Right lung (tissue), 5 donors: ENCODE results near the gene IGSF5. TPM values are rescaled to one million over a fixed set of nuclear protein-coding genes. Genes with fewer than 3 reads are reported as not detected.
"Not testable (repeated sequence)": the region's sequence is repeated elsewhere in the genome, so short reads cannot be mapped to it uniquely, and the experiment has no call there.

ENCODE experiments used
- DNase-seq, 2 donors: peaks; one replicate each; pipeline ENCODE4 v3.0.0-alpha.2; 2013
- polyA plus RNA-seq, 5 donors: library from polyadenylated mRNA; unstranded; fragments of 120-200 nt; gene quantifications; one replicate each; pipeline versions ENCODE4 v1.2.1 to v1.2.3, GENCODE V29; 2013; ENCODE audit warnings: inconsistent platforms in 1 of 5, low replicate concordance in 1 of 5; ENCODE audit not compliant: insufficient read length in 5 of 5, insufficient read depth in 1 of 5

The IGSF5 gene
- polyA plus RNA-seq, 5 donors, result 0.25 to 0.56 (median 0.48) TPM

- peak; percentile 6 to 8 for DNase-seq
These were observed 7.5 kb upstream of the IGSF5 start for GRCh38 chr21:39737376-39738000.

GRCh38 chr21:39738566-39738965, 6.4 kb upstream of the IGSF5 start:
- no peak for DNase-seq

- not testable (repeated sequence) for DNase-seq
These were observed 5.5 kb upstream of the IGSF5 start for GRCh38 chr21:39739531-39739930.

DNA sequence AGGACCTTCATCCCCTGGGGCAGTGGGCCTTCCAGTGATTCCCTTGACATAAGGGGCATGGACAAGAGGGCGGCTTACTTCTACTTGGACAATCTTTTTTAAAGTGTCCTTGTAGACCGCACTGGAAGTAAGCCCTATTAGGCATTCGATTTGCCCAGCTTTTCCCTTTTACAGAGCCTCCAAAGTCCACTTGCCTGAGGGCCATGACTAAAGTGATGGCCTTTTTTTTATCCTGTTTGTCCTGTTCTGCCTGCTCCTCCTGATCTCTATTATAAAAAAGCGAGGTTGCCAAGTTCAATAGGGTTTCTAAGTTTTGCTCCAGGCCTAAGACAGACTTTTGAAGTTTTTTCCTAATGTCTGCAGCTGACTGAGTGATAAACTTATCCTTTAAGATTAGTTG, 2.4 kb upstream of the IGSF5 start:
- DNase-seq, result not testable (repeated sequence)

- not testable (repeated sequence) for DNase-seq
These were observed 349 bp downstream of the IGSF5 start for GRCh38 chr21:39745332-39745731.

- DNase-seq, result no peak
These were observed 5.7 kb downstream of the IGSF5 start for GRCh38 chr21:39750670-39751069.

DNA sequence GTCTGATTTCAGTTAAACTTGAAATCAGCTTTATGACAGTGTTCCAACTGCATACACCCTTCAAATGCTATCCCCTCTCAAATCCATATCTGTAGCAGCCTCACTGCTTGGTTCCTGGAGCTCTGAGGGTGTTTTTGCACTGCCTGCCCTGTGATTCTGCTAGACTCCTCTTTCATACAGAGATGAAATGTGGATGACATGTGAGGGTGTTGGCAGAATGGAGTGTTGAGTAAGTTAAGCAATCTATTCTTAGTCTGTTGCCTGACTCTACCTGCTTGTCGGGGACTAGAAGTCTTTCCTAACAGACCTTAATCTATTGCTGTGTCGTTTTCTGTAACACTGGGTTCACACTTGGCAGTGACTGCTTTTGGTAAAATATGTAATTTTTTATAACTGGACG, 9.8 kb downstream of the IGSF5 start:
- DNase-seq, result no peak

DNA sequence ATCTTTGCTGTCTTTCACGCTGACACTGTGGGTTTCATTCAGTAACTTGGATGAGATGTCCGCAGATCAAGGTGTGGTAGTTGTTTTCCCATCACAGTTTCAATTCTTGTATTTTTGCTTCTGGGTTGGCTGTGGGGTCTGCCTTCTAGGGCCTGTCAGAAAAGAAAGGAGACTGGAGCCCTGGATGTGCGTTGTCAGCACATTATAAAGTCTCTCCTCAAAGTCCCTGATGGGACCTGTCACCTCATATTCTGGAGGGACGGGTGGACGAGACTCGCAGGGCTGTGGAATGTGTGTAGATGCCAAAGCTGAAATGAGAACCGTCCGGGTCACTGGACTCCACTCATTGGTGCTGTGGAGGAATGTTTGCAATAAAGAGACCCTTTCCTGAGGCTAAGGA, 11.3 kb downstream of the IGSF5 start:
- no peak for DNase-seq

GRCh38 chr21:39763272-39763970, 18.4 kb downstream of the IGSF5 start:
- DNase-seq, result peak in 1 of 2 donors; percentile 3

DNA sequence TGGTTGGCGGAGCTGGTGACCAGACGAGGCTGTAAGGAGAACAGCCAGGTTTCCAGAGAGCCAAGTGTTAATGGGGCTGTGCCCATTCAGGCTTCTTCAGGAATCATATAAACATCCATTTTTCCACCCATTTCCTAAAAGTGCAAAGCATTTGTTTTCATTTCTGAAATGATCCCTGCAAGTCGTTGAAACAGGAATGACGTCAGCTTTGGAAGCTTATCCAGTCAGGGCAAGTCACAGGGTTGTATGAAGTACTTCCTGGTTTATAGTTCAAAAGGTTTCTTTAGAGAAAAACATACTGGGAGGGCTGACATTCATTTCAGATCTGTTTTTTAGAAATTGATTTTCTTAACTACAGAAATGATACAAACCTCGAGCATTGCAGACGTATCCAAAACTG, 29.2 kb downstream of the IGSF5 start:
- DNase-seq, result no peak

DNA sequence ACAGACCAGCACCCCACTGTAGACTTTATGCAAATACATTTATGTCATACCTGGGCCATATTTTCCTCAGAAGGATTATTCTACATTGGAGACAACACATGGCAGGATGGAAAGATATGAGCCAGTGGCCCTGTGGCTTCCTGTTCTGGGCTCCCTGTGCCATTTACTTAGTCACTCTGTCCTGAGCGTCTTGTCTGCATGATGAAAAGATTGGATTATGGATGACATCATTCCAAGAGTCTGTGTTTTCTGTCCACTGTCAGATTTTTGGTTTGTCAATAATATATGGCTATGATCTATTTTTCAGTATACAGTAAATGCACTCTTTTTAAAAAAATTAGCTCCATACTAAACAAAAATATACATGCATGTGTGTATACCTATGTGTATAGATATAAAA, 30.8 kb downstream of the IGSF5 start:
- no peak for DNase-seq

DNA sequence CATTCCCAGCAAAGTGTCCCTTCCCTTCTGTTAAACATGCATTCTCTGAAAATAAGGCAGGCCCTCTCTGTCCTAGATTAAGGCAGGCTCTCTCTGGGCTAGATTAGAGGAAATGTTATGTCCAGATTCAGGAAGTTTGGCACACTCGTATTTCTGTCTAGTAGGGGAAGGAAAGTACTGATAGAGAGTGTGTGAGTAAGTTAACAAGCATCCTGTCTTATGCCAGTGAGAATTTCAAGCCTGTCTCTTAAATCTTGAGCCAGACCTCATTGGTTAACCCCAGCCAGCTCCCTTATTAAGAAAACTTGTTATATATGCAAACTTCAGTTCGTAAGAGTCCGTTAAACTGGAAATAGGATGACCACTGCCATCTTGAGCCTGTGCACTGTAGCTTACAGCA, 31.6 kb downstream of the IGSF5 start:
- DNase-seq, result no peak

DNA sequence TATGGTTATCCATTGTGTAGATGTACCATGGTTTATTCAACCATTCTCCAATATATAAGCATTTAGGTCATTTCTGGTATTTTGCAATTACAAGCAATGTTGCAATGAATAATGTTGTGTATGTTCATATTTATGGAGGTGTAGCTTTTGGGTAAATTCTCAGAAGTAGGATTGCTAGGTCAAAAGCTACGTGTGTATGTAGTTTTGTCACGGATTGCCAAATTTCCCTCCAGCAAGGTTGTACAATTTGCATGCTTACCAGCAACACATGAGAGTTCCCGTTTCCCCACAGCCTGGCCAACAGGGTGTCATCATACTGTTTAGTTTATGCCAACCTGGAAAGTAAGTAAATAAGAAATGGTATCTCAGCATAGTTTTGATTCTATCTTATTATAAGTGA, 36.3 kb downstream of the IGSF5 start:
- DNase-seq, result no peak

- DNase-seq, result peak; percentile 67 to 80
These were observed 43.4 kb downstream of the IGSF5 start for GRCh38 chr21:39788383-39788782.

GRCh38 chr21:39796466-39796865, 51.5 kb downstream of the IGSF5 start:
- no peak for DNase-seq

GRCh38 chr21:39799178-39799577, 54.2 kb downstream of the IGSF5 start:
- DNase-seq, result no peak

- DNase-seq, result peak; percentile 25 to 26
These were observed 55.3 kb downstream of the IGSF5 start for GRCh38 chr21:39800311-39800710.

- DNase-seq, result no peak
These were observed 57.2 kb downstream of the IGSF5 start for GRCh38 chr21:39802217-39802616.

GRCh38 chr21:39803393-39803792, 58.4 kb downstream of the IGSF5 start:
- DNase-seq, result no peak

DNA sequence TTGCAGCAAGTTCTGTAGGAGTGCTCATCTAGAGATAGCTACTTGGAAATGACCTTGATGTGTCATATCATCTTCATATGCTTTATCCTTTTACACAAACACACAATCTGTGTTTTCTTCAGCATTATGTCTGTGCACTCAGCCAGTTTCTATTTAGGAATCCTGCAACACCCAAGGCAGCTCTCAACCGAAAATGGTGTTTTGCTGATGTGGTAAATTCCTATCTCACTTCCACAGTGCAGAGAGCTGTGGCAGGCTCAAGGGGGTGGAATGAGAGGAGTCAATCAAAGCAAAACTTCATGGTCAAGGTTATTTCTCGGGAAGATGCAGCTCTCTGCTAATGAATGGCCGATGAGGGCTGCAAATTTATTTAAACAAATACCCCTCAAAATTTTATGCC, 59.3 kb downstream of the IGSF5 start:
- DNase-seq, result no peak

- no peak for DNase-seq
These were observed 61.0 kb downstream of the IGSF5 start for GRCh38 chr21:39805983-39806382.

DNA sequence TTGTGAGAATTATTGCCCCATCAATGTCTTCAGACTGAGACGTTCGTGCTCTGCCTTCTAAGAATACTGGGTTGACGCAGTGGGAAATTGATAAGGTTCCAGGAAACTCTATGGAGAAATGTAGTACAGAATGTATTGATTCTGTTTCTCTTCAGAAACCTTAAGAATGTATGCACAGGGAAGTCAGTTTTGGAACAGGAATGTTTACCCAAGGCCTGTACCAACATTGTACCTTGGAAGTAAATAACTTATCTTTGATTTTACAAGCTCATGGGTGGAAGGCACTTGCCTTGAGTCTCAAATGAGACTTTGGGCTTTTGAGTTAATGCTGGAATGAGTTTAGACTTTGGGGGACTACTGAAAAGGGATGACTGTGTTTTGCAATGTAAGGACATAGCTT, 62.8 kb downstream of the IGSF5 start:
- DNase-seq, result no peak

GRCh38 chr21:39809936-39810335, 65.0 kb downstream of the IGSF5 start:
- DNase-seq, result no peak

DNA sequence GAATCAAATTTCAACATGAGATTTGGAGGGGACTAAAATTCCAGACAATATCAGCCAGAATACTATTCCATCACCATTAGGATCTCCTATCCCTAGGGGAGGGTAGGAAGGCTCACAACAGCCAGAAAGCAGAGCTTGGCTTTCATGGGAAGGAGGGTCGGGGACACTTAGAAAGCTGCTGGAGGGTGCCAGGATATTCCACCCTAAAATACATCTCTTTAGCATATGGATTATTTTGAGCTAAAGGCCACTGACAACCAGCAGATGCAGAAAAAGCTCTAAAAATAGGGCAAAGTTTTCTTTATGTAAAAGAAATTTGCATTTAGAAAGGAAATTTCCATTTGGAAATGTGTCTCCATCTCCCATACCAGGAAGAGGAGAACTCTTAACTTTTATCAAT, 68.0 kb downstream of the IGSF5 start:
- DNase-seq, result no peak
